ENCODE data around the gene CRTAC1. TPM values are rescaled to one million over a fixed set of nuclear protein-coding genes. Genes with fewer than 3 reads are reported as not detected.
"Not testable (repeated sequence)": the region's sequence is repeated elsewhere in the genome, so short reads cannot be mapped to it uniquely, and the experiment has no call there.

CRTAC1 gene
- total and polyA plus RNA-seq, 10 of the 15 experiments (the other 5 are each of a cell fraction or from before 2014, with no cell fraction given): 0.10 TPM; not detected in 9

- Histone ChIP-seq H4K20me1 (ENCODE audit: control insufficient read depth, insufficient read depth) (no peaks in the 10 kb centered on the region), H3K36me3 (ENCODE audit: control insufficient read depth in 2 of 2, insufficient read depth in 2 of 2, low read length in 1 of 2) (no peaks in the 10 kb centered on the region), H3K27me3 (replicated peaks in 1 of 2; ENCODE audit: control insufficient read depth in 2 of 2, insufficient read depth in 2 of 2, low read length in 1 of 2) (no peaks in the 10 kb centered on the region; a peak in 1 of 4 replicates), H2AFZ (ENCODE audit: control insufficient read depth, low read depth, low read length) (no peak overlapping the region), H3K4me1 (ENCODE audit: control insufficient read depth, insufficient read depth, low read length) (no peaks in the 10 kb centered on the region), H3K9ac (ENCODE audit: control insufficient read depth, insufficient read depth, low read length) (no peak overlapping the region), H3K4me3 (no peak overlapping the region), H3K79me2 (ENCODE audit: control insufficient read depth, insufficient read depth, low read length) (no peaks in the 10 kb centered on the region), H3K27ac (ENCODE audit: control insufficient read depth, insufficient read depth) (no peak overlapping the region), H3K9me3 (replicated peaks; ENCODE audit: control insufficient read depth, insufficient read depth, low read length) (no peaks in the 10 kb centered on the region), H3K4me2 (ENCODE audit: control insufficient read depth, insufficient read depth) (no peak overlapping the region)
- ChIA-PET CTCF (no interaction called here), SMC1A (ENCODE audit: uncharacterized antibody, unreplicated experiment) (interaction anchor here (1.0 kb wide), 1 partner anchor 8 kb away, joined by 4 read pairs; no protein-coding TSS in a partner anchor), POLR2A (no interaction called here), RAD21 (ENCODE audit: unreplicated experiment) (no interaction called here)
- no TSS peak for BruUV-seq (replicated peaks)
- DNase-seq (ENCODE audit: low read depth, low spot score): no peak
- in situ Hi-C loops (cut with MboI) (no loop called here), intact Hi-C loops (cut with micrococcal nuclease; ENCODE audit: unreplicated experiment) (no loop called here)
- FAIRE-seq: no peak
- no peak for ATAC-seq
- 2% methylated on average over 7 of the region's 7 CpGs for WGBS (ENCODE audit: insufficient coverage, insufficient replicate concordance, low lambda C conversion rate, missing lambda C conversion rate)
- TF ChIP-seq PAX8 (IDR thresholded peaks at IDR 0.05): no peak
- TF ChIP-seq SP1 (IDR thresholded peaks at IDR 0.05; ENCODE audit: low read depth, low read length): no peak
- no peak for TF ChIP-seq NRF1 (conservative IDR thresholded peaks at IDR 0.05; ENCODE audit: low read depth, low read length)
- TF ChIP-seq NFXL1 (IDR thresholded peaks at IDR 0.05; ENCODE audit: borderline replicate concordance): no peak
- no peak for TF ChIP-seq NR2F1 (conservative IDR thresholded peaks at IDR 0.05)
- no peak for TF ChIP-seq ZNF217 (IDR thresholded peaks at IDR 0.05)
These were observed 187.7 kb downstream of the CRTAC1 start for GRCh38 chr10:97842656-97843280.

- CTCF ChIA-PET; RAD21 ChIA-PET (ENCODE audit: unreplicated experiment); H3K27me3 ChIP-seq (replicated peaks in 1 of 2; ENCODE audit: control insufficient read depth in 2 of 2, insufficient read depth in 2 of 2, low read length in 1 of 2); H3K27ac ChIP-seq (ENCODE audit: control insufficient read depth, insufficient read depth); H3K4me3 ChIP-seq; H3K79me2 ChIP-seq (ENCODE audit: control insufficient read depth, insufficient read depth, low read length); H3K9ac ChIP-seq (ENCODE audit: control insufficient read depth, insufficient read depth, low read length); SMC1A ChIA-PET (ENCODE audit: uncharacterized antibody, unreplicated experiment); FAIRE-seq; intact Hi-C loops (cut with micrococcal nuclease; ENCODE audit: unreplicated experiment); in situ Hi-C loops (cut with MboI); POLR2A ChIA-PET; H3K36me3 ChIP-seq (ENCODE audit: control insufficient read depth in 2 of 2, insufficient read depth in 2 of 2, low read length in 1 of 2); BruUV-seq (replicated peaks); H3K9me3 ChIP-seq (replicated peaks; ENCODE audit: control insufficient read depth, insufficient read depth, low read length); ATAC-seq; H2AFZ ChIP-seq (ENCODE audit: control insufficient read depth, low read depth, low read length); H3K4me2 ChIP-seq (ENCODE audit: control insufficient read depth, insufficient read depth); DNase-seq (ENCODE audit: low read depth, low spot score); H4K20me1 ChIP-seq (ENCODE audit: control insufficient read depth, insufficient read depth); H3K4me1 ChIP-seq (ENCODE audit: control insufficient read depth, insufficient read depth, low read length): not testable (repeated sequence)
- 0% methylated on average over 2 of the region's 3 CpGs for WGBS (ENCODE audit: insufficient coverage, insufficient replicate concordance, low lambda C conversion rate, missing lambda C conversion rate)
These were observed 188.3 kb downstream of the CRTAC1 start for GRCh38 chr10:97842114-97842513.

- H3K4me2 ChIP-seq (ENCODE audit: control insufficient read depth, insufficient read depth); H3K9me3 ChIP-seq (replicated peaks; ENCODE audit: control insufficient read depth, insufficient read depth, low read length); H3K4me1 ChIP-seq (ENCODE audit: control insufficient read depth, insufficient read depth, low read length); BruUV-seq (replicated peaks); H3K9ac ChIP-seq (ENCODE audit: control insufficient read depth, insufficient read depth, low read length); H4K20me1 ChIP-seq (ENCODE audit: control insufficient read depth, insufficient read depth); H3K36me3 ChIP-seq (ENCODE audit: control insufficient read depth in 2 of 2, insufficient read depth in 2 of 2, low read length in 1 of 2); DNase-seq (ENCODE audit: low read depth, low spot score); H3K4me3 ChIP-seq; FAIRE-seq; SMC1A ChIA-PET (ENCODE audit: uncharacterized antibody, unreplicated experiment); H2AFZ ChIP-seq (ENCODE audit: control insufficient read depth, low read depth, low read length); H3K27me3 ChIP-seq (replicated peaks in 1 of 2; ENCODE audit: control insufficient read depth in 2 of 2, insufficient read depth in 2 of 2, low read length in 1 of 2); in situ Hi-C loops (cut with MboI); ATAC-seq; RAD21 ChIA-PET (ENCODE audit: unreplicated experiment); CTCF ChIA-PET; H3K27ac ChIP-seq (ENCODE audit: control insufficient read depth, insufficient read depth); H3K79me2 ChIP-seq (ENCODE audit: control insufficient read depth, insufficient read depth, low read length); intact Hi-C loops (cut with micrococcal nuclease; ENCODE audit: unreplicated experiment); POLR2A ChIA-PET: not testable (repeated sequence)
- WGBS (ENCODE audit: insufficient coverage, insufficient replicate concordance, low lambda C conversion rate, missing lambda C conversion rate): 60% methylated on average over 13 of the region's 22 CpGs
These were observed 189.3 kb downstream of the CRTAC1 start for GRCh38 chr10:97841166-97841565.

All from GM12878 (cell line).